ENCODE data around the gene PRKAR2A. TPM values are rescaled to one million over a fixed set of nuclear protein-coding genes. Genes with fewer than 3 reads are reported as not detected.

PRKAR2A gene
- total and polyA plus RNA-seq, 9 of the 15 experiments (the other 6 are each of a cell fraction or from before 2014, with no cell fraction given) = 15.9 to 84.5 (median 37.6) TPM

DNA sequence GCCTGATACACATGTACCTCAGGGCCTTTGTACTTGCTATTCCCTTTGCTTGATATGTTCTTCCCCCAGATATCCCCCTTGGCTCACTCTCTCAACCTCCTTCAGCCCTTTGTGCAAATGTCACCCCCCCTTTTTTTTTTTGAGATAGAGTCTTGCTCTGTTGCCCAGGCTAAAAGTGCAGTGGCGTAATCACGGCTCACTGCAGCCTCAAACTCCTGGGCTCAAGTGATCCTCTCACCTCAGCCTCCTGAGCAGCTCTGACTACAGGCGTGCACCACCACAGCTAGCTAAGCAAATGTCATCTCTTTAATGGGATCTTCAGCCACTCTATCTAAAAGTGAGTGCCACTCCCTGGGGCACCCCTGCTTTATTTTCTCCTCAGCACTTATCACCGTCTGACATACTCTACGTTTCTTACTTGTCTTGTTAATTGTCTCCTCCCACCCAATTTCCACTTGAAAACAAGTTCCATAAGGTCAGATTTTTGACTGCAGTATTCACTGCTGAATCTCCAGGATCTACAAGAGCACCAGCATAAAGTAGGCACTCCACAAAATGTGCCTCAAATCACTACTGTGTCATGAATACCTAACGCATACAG lies 145.3 kb downstream of the PRKAR2A start:
- POLR2A ChIA-PET = no interaction called here
- H2AFZ ChIP-seq (ENCODE audit: low read depth, low read length) = no peak overlapping the region

More for the DNA sequence above, 145.3 kb downstream of the PRKAR2A start:
- TF ChIP-seq, protein P1, sequence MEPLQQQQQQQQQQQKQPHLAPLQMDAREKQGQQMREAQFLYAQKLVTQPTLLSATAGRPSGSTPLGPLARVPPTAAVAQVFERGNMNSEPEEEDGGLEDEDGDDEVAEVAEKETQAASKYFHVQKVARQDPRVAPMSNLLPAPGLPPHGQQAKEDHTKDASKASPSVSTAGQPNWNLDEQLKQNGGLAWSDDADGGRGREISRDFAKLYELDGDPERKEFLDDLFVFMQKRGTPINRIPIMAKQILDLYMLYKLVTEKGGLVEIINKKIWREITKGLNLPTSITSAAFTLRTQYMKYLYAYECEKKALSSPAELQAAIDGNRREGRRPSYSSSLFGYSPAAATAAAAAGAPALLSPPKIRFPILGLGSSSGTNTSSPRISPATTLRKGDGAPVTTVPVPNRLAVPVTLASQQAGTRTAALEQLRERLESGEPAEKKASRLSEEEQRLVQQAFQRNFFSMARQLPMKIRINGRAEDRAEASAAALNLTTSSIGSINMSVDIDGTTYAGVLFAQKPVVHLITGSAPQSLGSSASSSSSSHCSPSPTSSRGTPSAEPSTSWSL (CRISPR knock-in tag; IDR thresholded peaks at IDR 0.05; ENCODE audit: borderline replicate concordance) = no peak
- TF ChIP-seq SMARCA5 (IDR thresholded peaks at IDR 0.05) (no peak), ZNF121 (CRISPR knock-in tag; conservative IDR thresholded peaks at IDR 0.05) (peak; percentile 21; the same call in 1 of the 2 replicates), CTBP1 (IDR thresholded peaks at IDR 0.05; ENCODE audit: borderline replicate concordance) (no peak), ZNF41 (CRISPR knock-in tag; conservative IDR thresholded peaks at IDR 0.05) (no peak), KHSRP (IDR thresholded peaks at IDR 0.05) (no peak), ZNF583 (CRISPR knock-in tag; IDR thresholded peaks at IDR 0.05) (no peak), RBM15 (IDR thresholded peaks at IDR 0.05; ENCODE audit: insufficient read depth, low read length) (no peak)
- TF ChIP-seq, protein P2, sequence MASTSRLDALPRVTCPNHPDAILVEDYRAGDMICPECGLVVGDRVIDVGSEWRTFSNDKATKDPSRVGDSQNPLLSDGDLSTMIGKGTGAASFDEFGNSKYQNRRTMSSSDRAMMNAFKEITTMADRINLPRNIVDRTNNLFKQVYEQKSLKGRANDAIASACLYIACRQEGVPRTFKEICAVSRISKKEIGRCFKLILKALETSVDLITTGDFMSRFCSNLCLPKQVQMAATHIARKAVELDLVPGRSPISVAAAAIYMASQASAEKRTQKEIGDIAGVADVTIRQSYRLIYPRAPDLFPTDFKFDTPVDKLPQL (IDR thresholded peaks at IDR 0.05; ENCODE audit: extremely low read depth, insufficient read length) = no peak
- in situ Hi-C loops (cut with MboI) = no loop called here
- no TSS peak for BruUV-seq (replicated peaks)
- Histone ChIP-seq H3K27me3 (ENCODE audit: control insufficient read depth in 2 of 2, insufficient read depth in 2 of 2, low read length in 2 of 2) (no peaks in the 10 kb centered on the region), H3K4me1 (replicated peaks in 1 of 2; ENCODE audit: control insufficient read depth in 2 of 2, insufficient read depth in 2 of 2, low read length in 2 of 2) (no peaks in the 10 kb centered on the region; a peak in 1 of 5 replicates), H3K4me3 (no peak overlapping the region), H3K36me3 (ENCODE audit: control insufficient read depth, insufficient read depth, low read length) (peaks cover 43% of the 10 kb centered on the region), H3K79me2 (ENCODE audit: control insufficient read depth, insufficient read depth, low read length) (peaks cover 88% of the 10 kb centered on the region), H3K27ac (ENCODE audit: extremely low read depth, low read depth, low read length) (no peak overlapping the region), H3K9me1 (ENCODE audit: control insufficient read depth, insufficient read depth, low read length) (no peaks in the 10 kb centered on the region), H4K20me1 (replicated peaks; ENCODE audit: control insufficient read depth, insufficient read depth, low read length) (no peaks in the 10 kb centered on the region; the same call in 1 of the 2 replicates), H3K9me3 (replicated peaks; ENCODE audit: control insufficient read depth, insufficient read depth, low read depth, low read length) (no peaks in the 10 kb centered on the region), H3K4me2 (ENCODE audit: insufficient read depth, low read length) (no peak overlapping the region), H3K9ac (ENCODE audit: insufficient read depth in 1 of 2, low read depth in 2 of 2, low read length in 2 of 2) (no peak overlapping the region)
- 71% methylated on average over 6 of the region's 6 CpGs for WGBS (ENCODE audit: insufficient coverage, low coverage, missing lambda C conversion rate)
- CTCF ChIA-PET (ENCODE audit: low intra/inter-chr PET ratio) = no interaction called here
- no peak for DNase-seq (ENCODE audit: extremely low read depth in 1 of 4, low spot score in 3 of 4)
- FAIRE-seq = no peak
- ATAC-seq = no peak
- intact Hi-C loops (cut with micrococcal nuclease) = no loop called here

All from K562 (cell line).